SK-N-SH (cell line): ENCODE data around the gene TBC1D17. TPM values are rescaled to one million over a fixed set of nuclear protein-coding genes. Genes with fewer than 3 reads are reported as not detected.

ENCODE experiments used
- CTCF ChIA-PET: fragments of 300-600, 350-600 bp; formaldehyde crosslinking; extraction: SDS; loops from one replicate; lab custom pipeline; 2021; lab: Yijun Ruan, JAX
- POLR2A ChIA-PET: fragments of 350-600 bp; sonication (Branson Sonifier 250); formaldehyde crosslinking; extraction: SDS; loops from one replicate; lab custom pipeline; 2020; ENCODE audit warnings: antibody characterized with exemption, inconsistent platforms; lab: Yijun Ruan, JAX
- DNase-seq: peaks from one replicate; pipeline ENCODE4 v3.0.0; 2012
- H2AFZ ChIP-seq: fragments of 200-600 bp; sonication (generic); 2 replicates; pipeline ENCODE4 v1.8.1; 2016; ENCODE audit warnings: antibody characterized with exemption, mild to moderate bottlenecking, low read depth
- H3F3A ChIP-seq: fragments of 200-600 bp; sonication (generic); replicated peaks from 2 replicates; pipeline ENCODE3; 2016; ENCODE audit warnings: antibody characterized with exemption, mild to moderate bottlenecking; ENCODE audit not compliant: insufficient read depth
- H3K27ac ChIP-seq, 2 experiments: fragments of 200-500 bp in 1 of 2; fragments of 200-600 bp in 1 of 2; sonication (Bioruptor generic) in 1 of 2; sonication (generic), shearing (Covaris generic) in 1 of 2; 2 replicates each; pipeline versions ENCODE4 v1.5.1 to v1.6.1; 2014 to 2016; ENCODE audit warnings: low read depth in 2 of 2, inconsistent platforms in 1 of 2, low read length in 1 of 2, mild to moderate bottlenecking in 1 of 2, mixed read lengths in 1 of 2
- H3K27me3 ChIP-seq: fragments of 200-600 bp; sonication (generic), shearing (Covaris generic); 2 replicates; pipeline ENCODE4 v1.6.1; 2016; ENCODE audit warnings: mixed run types; ENCODE audit not compliant: insufficient read depth
- H3K36me3 ChIP-seq, 2 experiments: fragments of 200-500 bp in 1 of 2; fragments of 200-600 bp in 1 of 2; sonication (Bioruptor generic) in 1 of 2; sonication (generic) in 1 of 2; replicated peaks in 1 of 2; 2 replicates each; pipeline versions ENCODE3 to v1.5.1; 2014 to 2016; ENCODE audit warnings: low read length in 1 of 2, mild to moderate bottlenecking in 1 of 2; ENCODE audit not compliant: insufficient read depth in 2 of 2, control insufficient read depth in 1 of 2
- H3K4me1 ChIP-seq, 2 experiments: fragments of 200-500 bp in 1 of 2; fragments of 200-600 bp in 1 of 2; sonication (Bioruptor generic) in 1 of 2; sonication (generic), shearing (Covaris generic) in 1 of 2; 2 replicates each; pipeline versions ENCODE4 v1.5.1 to v1.6.1; 2014 to 2016; ENCODE audit warnings: low read depth in 1 of 2, low read length in 1 of 2, mixed run types in 1 of 2; ENCODE audit not compliant: insufficient read depth in 2 of 2, control insufficient read depth in 1 of 2
- H3K4me2 ChIP-seq: fragments of 200-600 bp; sonication (generic), shearing (Covaris generic); 2 replicates; pipeline ENCODE4 v1.6.1; 2017; ENCODE audit warnings: mixed run types
- H3K4me3 ChIP-seq, 2 experiments: fragments of 200-500 bp in 1 of 2; fragments of 200-600 bp in 1 of 2; sonication (Bioruptor generic) in 1 of 2; sonication (generic), shearing (Covaris generic) in 1 of 2; 2 replicates each; pipeline versions ENCODE4 v1.5.1 to v1.8.1; 2014 to 2016; ENCODE audit warnings: low read depth in 2 of 2, inconsistent platforms in 1 of 2, low read length in 1 of 2, mild to moderate bottlenecking in 1 of 2, mixed read lengths in 1 of 2, moderate library complexity in 1 of 2
- H3K79me2 ChIP-seq: fragments of 200-600 bp; sonication (generic); 2 replicates; pipeline ENCODE4 v1.8.1; 2017; ENCODE audit warnings: mild to moderate bottlenecking; ENCODE audit not compliant: insufficient read depth
- H3K9ac ChIP-seq: fragments of 200-600 bp; sonication (generic); 2 replicates; pipeline ENCODE4 v1.6.1; 2017; ENCODE audit warnings: mixed run types
- H3K9me2 ChIP-seq: fragments of 200-600 bp; sonication (generic); 2 replicates; pipeline ENCODE4 v1.6.1; 2017; ENCODE audit warnings: mixed run types
- H3K9me3 ChIP-seq: fragments of 200-600 bp; sonication (generic); 2 replicates; pipeline ENCODE4 v1.6.1; 2017; ENCODE audit warnings: mixed run types, mild to moderate bottlenecking, moderate library complexity
- H4K20me1 ChIP-seq: fragments of 200-600 bp; sonication (generic); 2 replicates; pipeline ENCODE4 v1.6.1; 2017; ENCODE audit warnings: mild to moderate bottlenecking, mixed run types; ENCODE audit not compliant: insufficient read depth
- ELF1 ChIP-seq: IDR thresholded peaks from 2 replicates; pipeline ENCODE4 v1.4.0; 2012
- EP300 ChIP-seq, 2 experiments: IDR thresholded peaks; 2 replicates each; pipeline versions ENCODE4 v1.4.0 to v1.6.1; 2012; ENCODE audit warnings: borderline replicate concordance in 1 of 2, low read depth in 1 of 2, low read length in 1 of 2
- FOSL2 ChIP-seq: IDR thresholded peaks from 2 replicates; pipeline ENCODE4 v1.4.0; 2012; ENCODE audit warnings: low read depth, mild to moderate bottlenecking, moderate library complexity, borderline replicate concordance
- FOXJ3 ChIP-seq: sonication (generic); formaldehyde crosslinking; IDR thresholded peaks from 2 replicates; pipeline ENCODE4 v1.5.1; 2020; ENCODE audit warnings: mild to moderate bottlenecking, missing genetic modification reagents
- GABPA ChIP-seq: IDR thresholded peaks from 2 replicates; pipeline ENCODE4 v1.4.0; 2012; ENCODE audit warnings: low read depth, mild to moderate bottlenecking
- IRF3 ChIP-seq: fragments of 150-350 bp; IDR thresholded peaks from 2 replicates; pipeline ENCODE4 v1.6.1; 2016; ENCODE audit warnings: mild to moderate bottlenecking, low read depth, low read length
- MEF2A ChIP-seq: IDR thresholded peaks from 2 replicates; pipeline ENCODE4 v1.4.0; 2012; ENCODE audit warnings: low read depth, borderline replicate concordance
- MXI1 ChIP-seq: IDR thresholded peaks from 2 replicates; pipeline ENCODE4 v1.6.1; 2012; ENCODE audit warnings: mild to moderate bottlenecking, low read depth, low read length, improper control_type of control experiment
- NFIC ChIP-seq: IDR thresholded peaks from 2 replicates; pipeline ENCODE4 v1.4.0; 2012; ENCODE audit warnings: borderline replicate concordance
- PBX3 ChIP-seq: IDR thresholded peaks from 2 replicates; pipeline ENCODE4; 2012
- RAD21 ChIP-seq: IDR thresholded peaks from 2 replicates; pipeline ENCODE4 v1.6.1; 2012; ENCODE audit warnings: mild to moderate bottlenecking, low read length
- RCOR1 ChIP-seq: fragments of 150-350 bp; IDR thresholded peaks from 2 replicates; pipeline ENCODE4 v1.6.1; 2017; ENCODE audit warnings: antibody characterized with exemption, low read length
- REST ChIP-seq: IDR thresholded peaks from 2 replicates; pipeline ENCODE4 v1.6.1; 2012; ENCODE audit warnings: mild to moderate bottlenecking, low read depth, low read length, moderate library complexity
- RFX5 ChIP-seq: IDR thresholded peaks from 2 replicates; pipeline ENCODE4 v1.6.1; 2012; ENCODE audit warnings: mild to moderate bottlenecking, improper control_type of control experiment, low read length
- SIN3A ChIP-seq: IDR thresholded peaks from 2 replicates; pipeline ENCODE4 v1.6.1; 2012; ENCODE audit warnings: low read depth, mild to moderate bottlenecking, low read length, moderate library complexity, borderline replicate concordance
- SMC3 ChIP-seq: IDR thresholded peaks from 2 replicates; pipeline ENCODE4 v1.6.1; 2012; ENCODE audit warnings: low read depth, low read length, improper control_type of control experiment
- TCF12 ChIP-seq: IDR thresholded peaks from 2 replicates; pipeline ENCODE4 v1.4.0; 2012
- USF2 ChIP-seq: fragments of 150-350 bp; IDR thresholded peaks from 2 replicates; pipeline ENCODE4 v1.6.1; 2017; ENCODE audit warnings: antibody characterized with exemption, low read length, low read depth, borderline replicate concordance
- YY1 ChIP-seq: IDR thresholded peaks from 2 replicates; pipeline ENCODE4 v1.4.0; 2012; ENCODE audit warnings: low read depth, mild to moderate bottlenecking
- WGBS: methylation state at CpG from one replicate; pipeline ENCODE4 v1.1.6; 2017; ENCODE audit warnings: low lambda C conversion rate; 5-methylcytosine and 5-hydroxymethylcytosine counted together
- polyA plus RNA-seq, 3 experiments: library from polyadenylated mRNA; depleted of rRNA; stranded (reverse); fragments of >200 nt; gene quantifications; 2 replicates each; pipeline ENCODE4 v1.2.3, GENCODE V29; 2012

The TBC1D17 gene
- polyA plus RNA-seq, 1 of the 3 experiments (the other 2 are of a cell fraction), result 28.3 TPM

GRCh38 chr19:49866933-49867782 lies 10.3 kb upstream of the TBC1D17 start, which contains the start of gene PNKP (continued):
- TF ChIP-seq REST (0 out of 2 replicates have a peak, but pooled peaks have one; percentile 25), YY1 (peak; percentile 47; the same call in 1 of the 2 replicates), RAD21 (no peak), MEF2A (no peak), USF2 (no peak), MXI1 (peak; percentile 92), EP300 (IDR thresholded peaks at IDR 0.05; ENCODE audit: borderline replicate concordance in 1 of 2, low read depth in 1 of 2, low read length in 1 of 2) (no peak), GABPA (peak; percentile 93), RFX5 (peak; percentile 28; the same call in 1 of the 2 replicates), FOSL2 (no peak)

GRCh38 chr19:49869009-49869483 lies 8.5 kb upstream of the TBC1D17 start:
- Histone ChIP-seq H3K27ac (peak overlapping the region; percentile 96 to 97), H3K4me1 (peaks cover 33 to 50% of the 10 kb centered on the region in 2 experiments; a peak in 3 of 4 replicates), H3K4me3 (peak overlapping the region; percentile 42 to 57), H3K9ac (peak overlapping the region; percentile 22; the same call in 1 of the 2 replicates), H3K9me2 (no peaks in the 10 kb centered on the region), H3K9me3 (no peaks in the 10 kb centered on the region), H3K4me2 (peak overlapping the region; percentile 76), H3K79me2 (peaks cover 47% of the 10 kb centered on the region), H3K27me3 (no peaks in the 10 kb centered on the region), H4K20me1 (peaks cover 8% of the 10 kb centered on the region), H3F3A (peaks cover 21% of the 10 kb centered on the region), H2AFZ (0 out of 2 replicates have a peak overlapping the region, but pooled peaks have one; percentile 68), H3K36me3 (peaks cover 13 to 30% of the 10 kb centered on the region in 2 experiments)
- peak; percentile 60 for DNase-seq
- CTCF ChIA-PET, result interaction anchor here (0.9 to 1.3 kb wide), 2 partner anchors 59 to 197 kb away, joined by 3 to 4 read pairs; no protein-coding TSS in a partner anchor
- POLR2A ChIA-PET, result interaction anchor here (0.6 to 3.5 kb wide), 8 partner anchors 8 to 380 kb away, joined by 3 to 22 read pairs (median 6); partner anchors contain the start of genes AKT1S1, ATF5, FUZ and NUP62
- 4% methylated on average over 12 of the region's 15 CpGs for WGBS
- TF ChIP-seq SMC3 (no peak), REST (no peak), EP300 (IDR thresholded peaks at IDR 0.05; ENCODE audit: borderline replicate concordance in 1 of 2, low read depth in 1 of 2, low read length in 1 of 2) (no peak), RCOR1 (no peak), NFIC (no peak; the same call in 1 of the 2 replicates), PBX3 (no peak), SIN3A (0 out of 2 replicates have a peak, but pooled peaks have one; percentile 14), TCF12 (no peak), ELF1 (no peak), FOXJ3 (CRISPR knock-in tag) (no peak), IRF3 (no peak)
